ENCODE data around the gene SLCO4A1.

GRCh38 chr20:62712606-62713005, 70.3 kb downstream of the SLCO4A1 start:
- TF ChIP-seq CTCF (IDR thresholded peaks at IDR 0.05) (no peak), ZFX (IDR thresholded peaks at IDR 0.05; ENCODE audit: borderline replicate concordance) (no peak)
